PFSK-1 (cell line): ENCODE results near the gene RASL10B.

ENCODE experiments used
- FOXP2 ChIP-seq: optimal IDR thresholded peaks from 2 replicates; pipeline ENCODE3; 2011; ENCODE audit warnings: borderline replicate concordance, control low read depth, inconsistent platforms; ENCODE audit not compliant: insufficient read depth; ENCODE audit errors: extremely low read length, extremely low read depth
- POLR2AphosphoS5 ChIP-seq: IDR thresholded peaks from 2 replicates; pipeline ENCODE4 v1.6.1; 2012; ENCODE audit warnings: low read depth, mild to moderate bottlenecking, control low read depth, low read length, moderate library complexity
- REST ChIP-seq, 2 experiments: IDR thresholded peaks; 2 replicates each; pipeline versions ENCODE4 v1.6.1 to v1.8.0; 2011 to 2012; ENCODE audit warnings: low read depth in 2 of 2, low read length in 2 of 2, control low read depth in 1 of 2, inconsistent platforms in 1 of 2, mild to moderate bottlenecking in 1 of 2, moderate library complexity in 1 of 2; ENCODE audit not compliant: insufficient read depth in 1 of 2
- SIN3A ChIP-seq: IDR thresholded peaks from 2 replicates; pipeline ENCODE4 v1.6.1; 2012; ENCODE audit warnings: mild to moderate bottlenecking, low read length, moderate library complexity, borderline replicate concordance; ENCODE audit not compliant: insufficient read depth
- TAF1 ChIP-seq: IDR thresholded peaks from 2 replicates; pipeline ENCODE4 v1.6.1; 2012; ENCODE audit warnings: low read length, control low read depth, borderline replicate concordance; ENCODE audit not compliant: insufficient read depth

RASL10B gene

GRCh38 chr17:35694906-35695305, 36.5 kb upstream of the RASL10B start:
- TF ChIP-seq TAF1: no peak
- TF ChIP-seq SIN3A: no peak
- TF ChIP-seq FOXP2: no peak
- no peak for TF ChIP-seq POLR2AphosphoS5
- TF ChIP-seq REST (IDR thresholded peaks at IDR 0.05; ENCODE audit: insufficient read depth in 1 of 2, low read depth in 2 of 2, low read length in 2 of 2): no peak

GRCh38 chr17:35695613-35696012, 35.8 kb upstream of the RASL10B start:
- TF ChIP-seq REST (IDR thresholded peaks at IDR 0.05; ENCODE audit: insufficient read depth in 1 of 2, low read depth in 2 of 2, low read length in 2 of 2) (no peak), POLR2AphosphoS5 (no peak), FOXP2 (no peak), SIN3A (no peak), TAF1 (no peak)

GRCh38 chr17:35698800-35699199, 32.6 kb upstream of the RASL10B start:
- TF ChIP-seq POLR2AphosphoS5: no peak

GRCh38 chr17:35700150-35700549, 31.3 kb upstream of the RASL10B start:
- TF ChIP-seq REST (IDR thresholded peaks at IDR 0.05; ENCODE audit: insufficient read depth in 1 of 2, low read depth in 2 of 2, low read length in 2 of 2) (no peak), FOXP2 (no peak), TAF1 (no peak), POLR2AphosphoS5 (no peak), SIN3A (no peak)

- TF ChIP-seq FOXP2 (no peak), SIN3A (no peak), REST (IDR thresholded peaks at IDR 0.05; ENCODE audit: insufficient read depth in 1 of 2, low read depth in 2 of 2, low read length in 2 of 2) (no peak), POLR2AphosphoS5 (no peak), TAF1 (no peak)
These were observed 29.9 kb upstream of the RASL10B start for GRCh38 chr17:35701491-35701890.

GRCh38 chr17:35705230-35705629, 26.2 kb upstream of the RASL10B start:
- TF ChIP-seq TAF1 (no peak), FOXP2 (no peak), REST (IDR thresholded peaks at IDR 0.05; ENCODE audit: insufficient read depth in 1 of 2, low read depth in 2 of 2, low read length in 2 of 2) (no peak), SIN3A (no peak), POLR2AphosphoS5 (no peak)
